ENCODE results near the gene CELA1.

- TF ChIP-seq BCL3 (CRISPR knock-in tag; IDR thresholded peaks at IDR 0.05) = no peak
- TF ChIP-seq YY1 (IDR thresholded peaks at IDR 0.05; ENCODE audit: insufficient read depth, insufficient replicate concordance, low read depth, low read length) = no peak
- no peak for TF ChIP-seq CTCF (CRISPR knock-in tag; IDR thresholded peaks at IDR 0.05)
Observed at GRCh38 chr12:51311389-51311788, 35.1 kb downstream of the CELA1 start.

All from HepG2 (cell line).